HepG2 (cell line): ENCODE measurements around the gene ABAT. TPM values are rescaled to one million over a fixed set of nuclear protein-coding genes. Genes with fewer than 3 reads are reported as not detected.

Source experiments
- BRCA1 ChIP-seq: sonication (generic); formaldehyde crosslinking; IDR thresholded peaks from 2 replicates; pipeline ENCODE4 v1.4.0; 2020; ENCODE audit warnings: missing genetic modification reagents
- FOXA3 ChIP-seq: IDR thresholded peaks from 2 replicates; pipeline ENCODE4 v1.6.1; 2016; ENCODE audit warnings: missing genetic modification reagents, missing compliant biosample characterization
- HES4 ChIP-seq: sonication (generic); formaldehyde crosslinking; IDR thresholded peaks from 2 replicates; pipeline ENCODE4 v1.9.0; 2021; ENCODE audit warnings: mild to moderate bottlenecking, missing genetic modification reagents, borderline replicate concordance
- MATR3 ChIP-seq: sonication (generic); formaldehyde crosslinking; IDR thresholded peaks from 2 replicates; pipeline ENCODE4 v1.4.0; 2020; ENCODE audit warnings: missing genetic modification reagents
- MBD4 ChIP-seq: IDR thresholded peaks from 2 replicates; pipeline ENCODE4 v1.6.1; 2012; ENCODE audit warnings: low read length, inconsistent platforms, borderline replicate concordance
- SALL1 ChIP-seq: sonication (generic); formaldehyde crosslinking; IDR thresholded peaks from 2 replicates; pipeline ENCODE4 v1.8.0; 2022; ENCODE audit warnings: mild to moderate bottlenecking, missing genetic modification reagents
- STAT5B ChIP-seq: sonication (generic); formaldehyde crosslinking; IDR thresholded peaks from 2 replicates; pipeline ENCODE4 v1.4.0; 2020; ENCODE audit warnings: missing genetic modification reagents
- ZIK1 ChIP-seq: sonication (generic); formaldehyde crosslinking; IDR thresholded peaks from 2 replicates; pipeline ENCODE4 v1.5.0; 2020; ENCODE audit warnings: mild to moderate bottlenecking, low read depth, missing genetic modification reagents, borderline replicate concordance
- ZNF296 ChIP-seq: sonication (generic); formaldehyde crosslinking; conservative IDR thresholded peaks from 2 replicates; pipeline ENCODE4 v1.5.0; 2020; ENCODE audit warnings: mild to moderate bottlenecking, missing genetic modification reagents
- ZNF543 ChIP-seq: sonication (generic); formaldehyde crosslinking; IDR thresholded peaks from 2 replicates; pipeline ENCODE4 v1.4.0; 2020; ENCODE audit warnings: mild to moderate bottlenecking, missing genetic modification reagents
- ZNF580 ChIP-seq: IDR thresholded peaks from 2 replicates; pipeline ENCODE4 v1.6.1; 2016; ENCODE audit warnings: low read depth, borderline replicate concordance
- ZNF646 ChIP-seq: sonication (generic); formaldehyde crosslinking; IDR thresholded peaks from 2 replicates; pipeline ENCODE4 v1.9.0; 2021; ENCODE audit warnings: mild to moderate bottlenecking, missing genetic modification reagents
- ZNF704 ChIP-seq: sonication (generic); formaldehyde crosslinking; IDR thresholded peaks from 2 replicates; pipeline ENCODE4 v1.8.1; 2023; ENCODE audit warnings: mild to moderate bottlenecking, inconsistent platforms, moderate library complexity, missing genetic modification reagents, borderline replicate concordance
- polyA plus RNA-seq, 8 experiments: library from polyadenylated mRNA; depleted of rRNA in 3 of 8; stranded (reverse) in 7 of 8; unstranded in 1 of 8; fragments of >200 nt; fragmentation: Illumina TruSeq in 4 of 8; extraction: Trizol in 4 of 8; gene quantifications; 2 replicates each; pipeline versions ENCODE4 v1.2.1 to v1.2.3, GENCODE V29; 2011 to 2016; ENCODE audit warnings: low read depth in 4 of 8, missing spikeins in 1 of 8, mixed read lengths in 1 of 8; ENCODE audit not compliant: insufficient read depth in 1 of 8
- total RNA-seq, 5 experiments: library from RNA; depleted of rRNA; stranded (reverse); fragments of >200 nt; fragmentation: Illumina TruSeq; extraction: Trizol; gene quantifications; 2 replicates each; pipeline ENCODE4 v1.2.3, GENCODE V29; 2016; ENCODE audit warnings: low read depth in 1 of 5
- TF ChIP-seq, protein P1 (sequence below): sonication (generic); formaldehyde crosslinking; IDR thresholded peaks from 2 replicates; pipeline ENCODE4 v1.8.1; 2023; ENCODE audit warnings: mild to moderate bottlenecking, missing genetic modification reagents
- TF ChIP-seq, protein P2 (sequence below): sonication (generic); formaldehyde crosslinking; IDR thresholded peaks from 2 replicates; pipeline ENCODE4 v1.4.0; 2020; ENCODE audit warnings: missing genetic modification reagents

The ABAT gene
- total and polyA plus RNA-seq, 2 of the 13 experiments (the other 11 are each of a cell fraction or from before 2014, with no cell fraction given) = 47.6 to 97.3 TPM

DNA sequence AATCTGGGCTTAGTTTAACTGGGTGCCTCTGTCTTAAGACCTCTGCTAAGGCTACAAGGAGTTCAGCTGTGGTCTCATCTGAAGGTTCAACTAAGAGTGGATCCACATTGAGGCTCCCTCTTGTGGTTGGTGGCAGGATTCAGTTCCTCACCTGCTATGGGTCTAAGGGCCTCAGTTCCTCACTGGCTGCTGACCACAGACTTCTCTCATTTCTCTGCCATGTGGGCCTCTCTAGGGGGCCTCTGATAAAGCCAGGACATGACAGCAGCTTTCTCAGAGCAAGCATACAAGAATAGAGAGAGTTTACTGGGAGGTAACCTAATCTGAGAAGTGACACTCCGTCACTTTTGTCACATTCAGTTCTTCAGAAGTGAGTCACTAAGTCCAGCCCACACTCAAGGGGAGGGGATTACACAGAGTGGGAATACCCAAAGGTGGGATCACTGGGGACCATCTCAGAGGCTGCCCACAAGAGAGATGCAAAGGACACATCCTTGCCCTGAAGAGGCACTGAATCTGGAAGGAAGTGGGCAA lies 19.2 kb upstream of the ABAT start (continued):
- TF ChIP-seq ZNF704 (CRISPR knock-in tag) (no peak), HES4 (CRISPR knock-in tag) (no peak), ZNF580 (CRISPR knock-in tag) (peak; percentile 30; the same call in 1 of the 2 replicates), MATR3 (CRISPR knock-in tag) (no peak), ZIK1 (no peak), FOXA3 (CRISPR knock-in tag) (no peak), MBD4 (no peak), ZNF543 (CRISPR knock-in tag) (no peak), SALL1 (CRISPR knock-in tag) (0 out of 2 replicates have a peak, but pooled peaks have one; percentile 23), BRCA1 (no peak), STAT5B (no peak), ZNF646 (no peak), ZNF296 (no peak)
- TF ChIP-seq, protein P1, sequence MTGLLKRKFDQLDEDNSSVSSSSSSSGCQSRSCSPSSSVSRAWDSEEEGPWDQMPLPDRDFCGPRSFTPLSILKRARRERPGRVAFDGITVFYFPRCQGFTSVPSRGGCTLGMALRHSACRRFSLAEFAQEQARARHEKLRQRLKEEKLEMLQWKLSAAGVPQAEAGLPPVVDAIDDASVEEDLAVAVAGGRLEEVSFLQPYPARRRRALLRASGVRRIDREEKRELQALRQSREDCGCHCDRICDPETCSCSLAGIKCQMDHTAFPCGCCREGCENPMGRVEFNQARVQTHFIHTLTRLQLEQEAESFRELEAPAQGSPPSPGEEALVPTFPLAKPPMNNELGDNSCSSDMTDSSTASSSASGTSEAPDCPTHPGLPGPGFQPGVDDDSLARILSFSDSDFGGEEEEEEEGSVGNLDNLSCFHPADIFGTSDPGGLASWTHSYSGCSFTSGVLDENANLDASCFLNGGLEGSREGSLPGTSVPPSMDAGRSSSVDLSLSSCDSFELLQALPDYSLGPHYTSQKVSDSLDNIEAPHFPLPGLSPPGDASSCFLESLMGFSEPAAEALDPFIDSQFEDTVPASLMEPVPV = no peak
- TF ChIP-seq, protein P2, sequence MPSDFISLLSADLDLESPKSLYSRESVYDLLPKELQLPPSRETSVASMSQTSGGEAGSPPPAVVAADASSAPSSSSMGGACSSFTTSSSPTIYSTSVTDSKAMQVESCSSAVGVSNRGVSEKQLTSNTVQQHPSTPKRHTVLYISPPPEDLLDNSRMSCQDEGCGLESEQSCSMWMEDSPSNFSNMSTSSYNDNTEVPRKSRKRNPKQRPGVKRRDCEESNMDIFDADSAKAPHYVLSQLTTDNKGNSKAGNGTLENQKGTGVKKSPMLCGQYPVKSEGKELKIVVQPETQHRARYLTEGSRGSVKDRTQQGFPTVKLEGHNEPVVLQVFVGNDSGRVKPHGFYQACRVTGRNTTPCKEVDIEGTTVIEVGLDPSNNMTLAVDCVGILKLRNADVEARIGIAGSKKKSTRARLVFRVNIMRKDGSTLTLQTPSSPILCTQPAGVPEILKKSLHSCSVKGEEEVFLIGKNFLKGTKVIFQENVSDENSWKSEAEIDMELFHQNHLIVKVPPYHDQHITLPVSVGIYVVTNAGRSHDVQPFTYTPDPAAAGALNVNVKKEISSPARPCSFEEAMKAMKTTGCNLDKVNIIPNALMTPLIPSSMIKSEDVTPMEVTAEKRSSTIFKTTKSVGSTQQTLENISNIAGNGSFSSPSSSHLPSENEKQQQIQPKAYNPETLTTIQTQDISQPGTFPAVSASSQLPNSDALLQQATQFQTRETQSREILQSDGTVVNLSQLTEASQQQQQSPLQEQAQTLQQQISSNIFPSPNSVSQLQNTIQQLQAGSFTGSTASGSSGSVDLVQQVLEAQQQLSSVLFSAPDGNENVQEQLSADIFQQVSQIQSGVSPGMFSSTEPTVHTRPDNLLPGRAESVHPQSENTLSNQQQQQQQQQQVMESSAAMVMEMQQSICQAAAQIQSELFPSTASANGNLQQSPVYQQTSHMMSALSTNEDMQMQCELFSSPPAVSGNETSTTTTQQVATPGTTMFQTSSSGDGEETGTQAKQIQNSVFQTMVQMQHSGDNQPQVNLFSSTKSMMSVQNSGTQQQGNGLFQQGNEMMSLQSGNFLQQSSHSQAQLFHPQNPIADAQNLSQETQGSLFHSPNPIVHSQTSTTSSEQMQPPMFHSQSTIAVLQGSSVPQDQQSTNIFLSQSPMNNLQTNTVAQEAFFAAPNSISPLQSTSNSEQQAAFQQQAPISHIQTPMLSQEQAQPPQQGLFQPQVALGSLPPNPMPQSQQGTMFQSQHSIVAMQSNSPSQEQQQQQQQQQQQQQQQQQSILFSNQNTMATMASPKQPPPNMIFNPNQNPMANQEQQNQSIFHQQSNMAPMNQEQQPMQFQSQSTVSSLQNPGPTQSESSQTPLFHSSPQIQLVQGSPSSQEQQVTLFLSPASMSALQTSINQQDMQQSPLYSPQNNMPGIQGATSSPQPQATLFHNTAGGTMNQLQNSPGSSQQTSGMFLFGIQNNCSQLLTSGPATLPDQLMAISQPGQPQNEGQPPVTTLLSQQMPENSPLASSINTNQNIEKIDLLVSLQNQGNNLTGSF (CRISPR knock-in tag) = no peak
